ENCODE results near the gene CAMTA1. TPM values are rescaled to one million over a fixed set of nuclear protein-coding genes. Genes with fewer than 3 reads are reported as not detected.

CAMTA1 gene
- total and polyA plus RNA-seq, 9 of the 15 experiments (the other 6 are each of a cell fraction or from before 2014, with no cell fraction given), result 43.9 to 161 (median 65.9) TPM

- Histone ChIP-seq H3K4me3 (no peak overlapping the region), H3K9me1 (ENCODE audit: control insufficient read depth, insufficient read depth, low read length) (no peaks in the 10 kb centered on the region), H3K27ac (ENCODE audit: extremely low read depth, low read depth, low read length) (no peak overlapping the region), H3K4me2 (ENCODE audit: insufficient read depth, low read length) (no peak overlapping the region), H3K9me3 (replicated peaks; ENCODE audit: control insufficient read depth, insufficient read depth, low read depth, low read length) (no peaks in the 10 kb centered on the region), H3K27me3 (ENCODE audit: control insufficient read depth in 2 of 2, insufficient read depth in 2 of 2, low read length in 2 of 2) (peaks cover 11 to 45% of the 10 kb centered on the region in 2 experiments; a peak in 4 of 5 replicates), H4K20me1 (replicated peaks; ENCODE audit: control insufficient read depth, insufficient read depth, low read length) (peaks cover 17% of the 10 kb centered on the region), H3K36me3 (ENCODE audit: control insufficient read depth, insufficient read depth, low read length) (no peaks in the 10 kb centered on the region), H3K9ac (ENCODE audit: insufficient read depth in 1 of 2, low read depth in 2 of 2, low read length in 2 of 2) (peak overlapping the region in 1 of 2 experiments; percentile 6; a peak in 1 of 4 replicates), H3K4me1 (replicated peaks in 1 of 2; ENCODE audit: control insufficient read depth in 2 of 2, insufficient read depth in 2 of 2, low read length in 2 of 2) (peaks cover 0 to 16% of the 10 kb centered on the region in 2 experiments; a peak in 1 of 5 replicates), H2AFZ (ENCODE audit: low read depth, low read length) (no peak overlapping the region), H3K79me2 (ENCODE audit: control insufficient read depth, insufficient read depth, low read length) (no peaks in the 10 kb centered on the region)
- in situ Hi-C loops (cut with MboI), result loop anchor here (5.0 to 25.0 kb wide), 3 partner anchors 83 to 643 kb away; partner anchors contain the start of gene SLC45A1
- peak; percentile 78 for FAIRE-seq
- 5% methylated on average over 19 of the region's 19 CpGs for WGBS (ENCODE audit: insufficient coverage, low coverage, missing lambda C conversion rate)
- BruUV-seq (replicated peaks), result no TSS peak
- intact Hi-C loops (cut with micrococcal nuclease), result loop anchor here (5.0 kb wide), 2 partner anchors 348 to 678 kb away; no protein-coding TSS in a partner anchor
- POLR2A ChIA-PET, result interaction anchor here (0.5 to 1.0 kb wide), 2 partner anchors 60 to 85 kb away, joined by 3 read pairs; no protein-coding TSS in a partner anchor
- DNase-seq (ENCODE audit: extremely low read depth in 1 of 4, low spot score in 3 of 4), result peak; percentile 76 to 91 (median 88)
- CTCF ChIA-PET (ENCODE audit: low intra/inter-chr PET ratio), result interaction anchor here (0.6 to 5.0 kb wide), 9 partner anchors 77 to 663 kb away, joined by 3 to 58 read pairs (median 4); no protein-coding TSS in a partner anchor
- ATAC-seq, result peak; percentile 89
- TF ChIP-seq ZBTB7A (IDR thresholded peaks at IDR 0.05; ENCODE audit: borderline replicate concordance, control insufficient read depth, low read depth, low read length) (0 out of 2 replicates have a peak, but pooled peaks have one; percentile 35), ZNF253 (CRISPR knock-in tag; conservative IDR thresholded peaks at IDR 0.05) (no peak), RAD21 (CRISPR knock-in tag; conservative IDR thresholded peaks at IDR 0.05 in 1 of 2, IDR thresholded peaks at IDR 0.05 in 1 of 2) (peak in 1 of 2 experiments; percentile 87; a peak in 2 of 4 replicates), NR2C2 (CRISPR knock-in tag; IDR thresholded peaks at IDR 0.05) (no peak), NR2C2 (tag; IDR thresholded peaks at IDR 0.05) (no peak), NELFE (IDR thresholded peaks at IDR 0.05; ENCODE audit: insufficient read depth, insufficient read length) (no peak), SMAD3 (CRISPR knock-in tag; conservative IDR thresholded peaks at IDR 0.05) (no peak), NR2C1 (IDR thresholded peaks at IDR 0.05) (no peak), NR2C1 (tag; IDR thresholded peaks at IDR 0.05) (no peak), SIN3A (IDR thresholded peaks at IDR 0.05; ENCODE audit: borderline replicate concordance in 2 of 2, control insufficient read depth in 1 of 2, low read depth in 2 of 2, low read length in 2 of 2) (no peak), CREM (IDR thresholded peaks at IDR 0.05; ENCODE audit: low read depth) (0 out of 2 replicates have a peak, but pooled peaks have one; percentile 23), CTBP1 (IDR thresholded peaks at IDR 0.05; ENCODE audit: borderline replicate concordance) (no peak), ZNF79 (CRISPR knock-in tag; IDR thresholded peaks at IDR 0.05; ENCODE audit: low read depth) (no peak), FOXK1 (CRISPR knock-in tag; IDR thresholded peaks at IDR 0.05; ENCODE audit: borderline replicate concordance) (no peak), DNMT1 (IDR thresholded peaks at IDR 0.05) (no peak), SRSF7 (optimal IDR thresholded peaks at IDR 0.05; ENCODE audit: low read depth, low read length) (no peak), ATF7 (IDR thresholded peaks at IDR 0.05) (no peak), GATAD2A (IDR thresholded peaks at IDR 0.05) (no peak), TRIM28 (IDR thresholded peaks at IDR 0.05) (no peak), NCOA6 (IDR thresholded peaks at IDR 0.05) (no peak)
- TF ChIP-seq, protein P1, sequence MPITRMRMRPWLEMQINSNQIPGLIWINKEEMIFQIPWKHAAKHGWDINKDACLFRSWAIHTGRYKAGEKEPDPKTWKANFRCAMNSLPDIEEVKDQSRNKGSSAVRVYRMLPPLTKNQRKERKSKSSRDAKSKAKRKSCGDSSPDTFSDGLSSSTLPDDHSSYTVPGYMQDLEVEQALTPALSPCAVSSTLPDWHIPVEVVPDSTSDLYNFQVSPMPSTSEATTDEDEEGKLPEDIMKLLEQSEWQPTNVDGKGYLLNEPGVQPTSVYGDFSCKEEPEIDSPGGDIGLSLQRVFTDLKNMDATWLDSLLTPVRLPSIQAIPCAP (CRISPR knock-in tag; IDR thresholded peaks at IDR 0.05; ENCODE audit: borderline replicate concordance), result no peak
- TF ChIP-seq, protein P2, sequence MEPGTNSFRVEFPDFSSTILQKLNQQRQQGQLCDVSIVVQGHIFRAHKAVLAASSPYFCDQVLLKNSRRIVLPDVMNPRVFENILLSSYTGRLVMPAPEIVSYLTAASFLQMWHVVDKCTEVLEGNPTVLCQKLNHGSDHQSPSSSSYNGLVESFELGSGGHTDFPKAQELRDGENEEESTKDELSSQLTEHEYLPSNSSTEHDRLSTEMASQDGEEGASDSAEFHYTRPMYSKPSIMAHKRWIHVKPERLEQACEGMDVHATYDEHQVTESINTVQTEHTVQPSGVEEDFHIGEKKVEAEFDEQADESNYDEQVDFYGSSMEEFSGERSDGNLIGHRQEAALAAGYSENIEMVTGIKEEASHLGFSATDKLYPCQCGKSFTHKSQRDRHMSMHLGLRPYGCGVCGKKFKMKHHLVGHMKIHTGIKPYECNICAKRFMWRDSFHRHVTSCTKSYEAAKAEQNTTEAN (CRISPR knock-in tag; IDR thresholded peaks at IDR 0.05), result no peak
Observed at GRCh38 chr1:7669559-7670311, 884.5 kb downstream of the CAMTA1 start.
